HG03457 (cell line): ENCODE measurements around the gene GJD4.
A peak's percentile ranks its signal among the peaks of the same experiment; 100 is the strongest.

ENCODE experiments used
- ATAC-seq: cut with Tn5 transposase; IDR thresholded peaks from one replicate; pipeline ENCODE4 v1.9.1; 2021; ENCODE audit warnings: moderate number of reproducible peaks; ENCODE audit not compliant: unreplicated experiment

The GJD4 gene

DNA sequence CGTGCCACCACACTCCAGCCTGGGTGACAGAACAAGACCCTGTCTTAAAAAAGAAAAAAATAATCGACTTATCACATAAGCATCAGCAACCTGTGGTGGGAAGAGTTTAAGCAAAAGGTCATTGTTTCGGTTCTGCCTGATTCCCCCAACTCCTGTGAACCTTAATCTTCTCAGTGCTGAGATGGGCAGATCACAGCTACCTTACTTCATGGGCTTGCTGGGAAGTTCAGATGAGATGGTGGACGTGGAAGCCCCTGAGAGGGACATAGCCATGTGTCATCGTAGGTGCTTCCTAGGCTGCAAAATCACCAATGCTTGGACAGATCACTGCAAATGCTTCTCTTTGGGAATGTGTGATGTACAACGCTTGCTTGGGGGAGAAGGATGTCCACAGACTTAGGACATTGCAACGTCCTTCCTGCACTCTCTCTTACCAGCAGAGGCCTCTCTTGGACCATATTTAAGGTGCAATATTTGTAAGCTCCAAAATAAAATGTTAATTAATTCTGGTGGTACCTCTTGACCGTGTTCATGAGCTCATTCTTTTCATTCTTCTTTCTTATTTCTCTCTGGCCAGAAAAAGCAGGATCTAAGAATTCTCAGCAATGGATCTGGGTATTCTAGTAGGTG, 8.6 kb downstream of the GJD4 start:
- ATAC-seq = no peak

DNA sequence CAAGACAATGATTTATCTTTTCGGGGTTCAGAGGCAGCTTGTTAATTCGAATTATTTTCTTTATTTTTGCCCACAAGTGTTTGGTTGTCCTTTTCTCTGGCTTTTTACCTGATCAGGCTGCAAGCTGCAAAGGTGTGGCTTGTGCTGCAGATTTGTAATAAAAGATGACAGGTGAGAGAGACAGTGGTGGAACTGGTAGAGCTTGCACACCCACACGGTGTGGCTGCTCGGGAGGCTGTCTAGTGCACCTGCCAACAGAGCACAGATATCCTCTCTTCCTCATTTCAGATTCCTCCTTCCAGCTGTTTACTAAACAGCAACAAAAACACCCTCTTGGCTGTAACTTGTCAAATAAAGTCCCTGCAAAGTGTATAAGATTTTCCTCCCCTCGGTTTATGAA, 9.2 kb downstream of the GJD4 start:
- ATAC-seq = no peak

DNA sequence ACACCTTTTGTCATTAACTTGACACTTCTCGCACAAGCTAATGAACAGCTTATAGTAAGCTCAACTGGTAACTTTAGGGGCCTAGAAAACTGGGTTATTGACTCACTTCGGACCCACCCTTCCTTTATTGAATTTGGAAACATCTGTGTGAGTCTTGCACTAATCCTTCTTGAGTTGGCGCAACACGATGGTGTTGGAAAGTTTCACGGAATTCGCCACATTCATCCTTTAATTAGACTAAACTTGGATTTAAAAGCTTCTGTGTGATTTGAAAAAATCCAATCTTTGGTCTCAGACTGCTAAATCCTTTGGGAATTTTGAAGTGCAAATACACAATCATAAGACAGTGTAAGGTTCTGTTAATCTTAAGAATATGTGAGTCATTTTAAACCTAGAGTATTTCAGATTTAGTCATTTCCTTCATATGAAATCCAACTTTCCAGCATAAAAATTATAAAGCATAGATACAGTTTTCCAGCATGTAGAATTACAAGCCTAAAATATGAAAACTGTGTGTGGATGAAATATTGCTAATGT, 21.9 kb downstream of the GJD4 start:
- ATAC-seq = no peak

DNA sequence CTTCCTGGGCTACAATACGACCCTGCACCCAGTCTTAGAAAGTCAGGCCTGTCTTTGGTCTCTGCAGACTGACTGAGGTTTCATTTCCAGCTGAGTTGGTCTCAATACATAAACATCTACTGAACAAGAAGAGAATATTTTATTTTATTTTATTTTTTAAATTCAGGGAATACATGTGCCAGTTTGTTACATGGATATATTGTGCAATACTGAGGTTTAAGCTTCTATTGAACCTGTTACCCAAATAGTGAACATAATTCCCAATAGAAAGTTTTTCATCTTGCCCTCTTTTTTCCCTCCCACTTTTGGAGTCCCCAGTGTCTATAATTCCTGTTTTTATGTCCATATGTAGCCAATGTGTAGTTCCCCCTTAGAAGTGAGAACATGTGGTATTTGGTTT, 26.3 kb downstream of the GJD4 start:
- ATAC-seq = no peak

DNA sequence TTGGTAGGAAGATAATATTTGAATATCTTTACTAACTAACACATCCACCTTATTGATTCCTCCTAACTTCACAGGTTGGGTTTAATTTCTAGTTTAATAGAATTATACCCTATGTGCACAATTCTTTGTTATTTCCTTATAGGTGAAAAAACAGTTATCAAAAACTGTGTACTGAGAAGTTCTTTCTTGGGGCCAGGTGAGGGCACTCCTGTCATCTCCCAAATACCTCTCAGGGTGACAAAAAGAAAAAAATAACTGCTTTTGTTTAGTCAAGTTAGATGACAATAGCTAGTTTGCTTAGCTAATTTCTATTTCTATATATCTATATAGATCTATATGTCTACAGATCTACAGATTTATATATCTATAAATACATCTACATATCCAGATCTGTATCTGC, 26.9 kb downstream of the GJD4 start:
- no peak for ATAC-seq

DNA sequence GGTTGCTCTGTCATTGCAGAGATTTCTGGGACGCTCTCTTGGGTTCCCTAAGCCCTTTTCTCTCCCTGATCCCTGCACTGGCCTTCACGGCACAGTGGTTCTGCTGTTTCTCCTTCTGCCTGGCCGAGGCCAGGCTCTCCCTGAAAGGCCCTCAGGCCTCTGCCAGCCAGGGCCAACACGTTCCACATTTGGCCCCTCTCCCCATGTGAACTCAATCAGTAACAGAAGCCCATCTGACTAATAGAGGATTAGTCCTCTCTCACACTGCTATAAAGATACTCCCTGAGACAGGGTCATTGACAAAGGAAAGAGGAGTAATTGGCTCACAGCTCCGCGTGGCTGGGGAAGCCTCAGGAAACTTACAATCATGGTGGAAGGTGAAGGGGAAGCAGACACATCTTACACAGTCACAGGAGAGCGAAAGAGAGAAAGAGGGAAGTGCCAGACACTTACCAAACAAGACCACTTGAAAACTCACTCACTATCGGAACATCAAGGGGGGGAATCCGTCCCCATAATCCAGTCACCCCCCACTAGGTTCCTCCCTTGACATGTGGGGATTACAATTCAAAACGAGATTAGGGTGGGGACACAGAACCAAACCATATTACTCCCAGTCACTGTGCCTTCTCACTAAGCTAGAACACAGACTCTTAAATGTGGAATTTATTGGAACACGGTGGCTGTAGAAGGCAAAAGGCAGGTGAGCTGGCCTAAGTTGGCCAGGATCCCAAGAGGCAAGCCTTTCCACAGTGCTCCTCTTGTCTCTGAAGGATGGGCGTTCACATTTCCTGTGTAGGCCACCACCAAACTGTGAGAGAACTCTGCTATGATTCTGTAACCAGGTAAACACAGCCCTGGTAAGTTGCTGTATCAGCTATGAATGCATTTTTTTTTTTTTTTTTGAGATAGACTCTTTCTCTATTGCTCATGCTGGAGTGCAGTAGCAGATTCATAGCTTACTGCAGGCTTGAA, 28.2 kb downstream of the GJD4 start:
- ATAC-seq = no peak

DNA sequence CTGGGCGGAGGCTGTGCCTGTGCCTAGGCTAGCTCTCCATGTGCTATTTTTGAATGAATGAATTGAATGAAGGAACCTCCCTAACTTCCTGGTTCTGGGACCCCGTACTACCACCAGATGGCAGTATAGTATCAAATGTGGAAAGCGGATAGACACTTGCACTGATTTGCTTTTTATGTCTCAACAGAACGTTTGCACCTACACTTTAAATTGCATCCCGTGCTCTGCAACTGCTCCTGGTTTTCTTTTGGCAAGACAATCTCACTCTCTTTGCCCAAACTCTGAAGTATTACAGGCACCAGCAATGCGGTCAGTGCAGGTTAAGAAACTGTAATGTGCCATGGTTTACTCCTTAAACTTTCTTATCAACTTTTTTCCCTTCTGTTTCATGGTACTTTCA, 30.4 kb downstream of the GJD4 start:
- ATAC-seq = peak; percentile 51

DNA sequence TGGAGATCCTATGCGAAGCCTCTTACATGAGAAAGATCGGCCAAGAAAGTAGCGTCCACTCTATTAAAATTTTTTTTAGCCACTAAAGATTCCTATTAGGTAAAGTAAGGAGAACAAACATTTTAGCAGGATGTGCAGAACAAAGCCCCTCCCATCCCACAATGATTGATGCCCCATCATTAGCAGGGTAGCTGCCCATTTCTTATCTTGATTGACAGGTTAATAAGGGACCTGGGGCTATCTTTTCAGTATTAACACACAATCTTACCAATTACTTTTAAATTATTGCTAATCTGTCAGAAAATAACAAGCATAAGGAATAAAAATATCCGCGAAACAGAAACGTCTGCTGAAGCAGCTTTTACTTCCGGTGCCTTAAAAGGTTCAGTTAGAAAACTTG, 31.8 kb downstream of the GJD4 start:
- no peak for ATAC-seq

DNA sequence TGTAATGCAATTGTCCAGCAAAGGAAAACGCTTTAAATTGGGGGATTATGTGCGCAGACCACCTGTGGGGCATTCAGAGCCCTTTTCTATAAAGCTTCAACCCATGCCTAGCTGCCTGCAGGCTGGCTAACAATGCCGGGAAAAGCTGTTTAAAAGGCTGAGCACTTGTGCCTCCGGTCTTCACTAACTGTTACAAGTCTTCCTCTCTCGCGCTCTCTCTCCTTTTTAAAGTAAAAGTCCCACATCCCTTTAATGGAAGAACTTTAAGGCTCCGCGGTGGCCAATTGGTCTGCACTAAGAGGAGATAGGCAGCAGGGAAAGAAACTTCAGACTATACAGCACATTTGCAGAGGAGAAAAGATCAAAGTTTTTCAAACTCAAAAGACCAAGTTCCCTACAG, 32.3 kb downstream of the GJD4 start:
- ATAC-seq = no peak

DNA sequence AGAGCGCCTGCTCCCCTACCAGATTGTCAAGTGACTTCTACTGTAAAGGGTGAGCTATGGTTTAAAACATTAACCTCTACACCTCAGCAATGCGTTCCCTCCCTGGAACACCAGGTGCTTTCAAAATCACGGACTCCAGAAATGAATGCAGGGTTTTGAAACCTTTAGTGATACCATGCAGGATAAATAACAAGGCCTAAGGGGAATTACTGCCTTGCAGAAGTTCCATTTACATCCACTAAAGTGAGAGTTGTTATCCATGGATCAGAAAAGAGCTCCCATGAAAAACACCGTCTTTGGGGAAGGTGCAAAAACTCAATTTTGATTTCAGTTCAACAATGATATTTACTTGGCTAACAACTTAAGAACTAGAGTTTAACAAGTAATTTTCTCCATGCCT, 33.0 kb downstream of the GJD4 start:
- no peak for ATAC-seq

DNA sequence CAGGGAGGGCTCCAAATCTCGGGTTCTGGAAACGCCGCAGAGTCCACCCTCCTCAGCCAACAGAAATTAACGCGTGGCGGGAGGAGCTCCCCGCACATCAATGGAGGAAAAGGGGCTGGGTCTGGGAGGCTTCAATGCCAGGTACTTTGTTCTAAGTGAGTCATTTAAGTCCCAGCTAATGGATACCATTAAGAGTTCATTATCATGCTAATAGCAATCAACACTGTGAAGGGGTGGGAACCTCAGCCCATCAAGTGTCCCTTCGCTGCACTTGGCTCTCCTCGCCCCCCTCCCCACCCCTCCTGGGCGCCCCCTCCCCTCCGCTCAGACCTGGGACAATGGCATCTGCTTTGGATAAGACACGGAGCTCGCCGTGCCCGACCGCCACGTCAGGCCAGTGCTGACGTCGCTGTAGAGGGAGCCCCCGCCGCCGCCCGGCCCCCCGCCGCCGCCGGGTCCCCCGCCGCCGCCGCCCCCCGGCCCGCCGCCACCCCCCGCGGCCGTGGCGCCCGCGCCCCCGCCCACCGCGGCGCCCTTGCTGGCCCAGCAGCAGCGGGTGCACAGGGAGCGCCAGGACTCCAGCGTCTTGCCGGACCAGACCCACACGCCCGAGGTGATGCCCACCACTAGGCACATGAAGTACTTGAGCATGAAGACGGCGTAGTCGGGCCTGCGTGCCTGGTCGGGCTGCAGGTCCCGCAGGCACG, 34.0 kb downstream of the GJD4 start:
- ATAC-seq = no peak

DNA sequence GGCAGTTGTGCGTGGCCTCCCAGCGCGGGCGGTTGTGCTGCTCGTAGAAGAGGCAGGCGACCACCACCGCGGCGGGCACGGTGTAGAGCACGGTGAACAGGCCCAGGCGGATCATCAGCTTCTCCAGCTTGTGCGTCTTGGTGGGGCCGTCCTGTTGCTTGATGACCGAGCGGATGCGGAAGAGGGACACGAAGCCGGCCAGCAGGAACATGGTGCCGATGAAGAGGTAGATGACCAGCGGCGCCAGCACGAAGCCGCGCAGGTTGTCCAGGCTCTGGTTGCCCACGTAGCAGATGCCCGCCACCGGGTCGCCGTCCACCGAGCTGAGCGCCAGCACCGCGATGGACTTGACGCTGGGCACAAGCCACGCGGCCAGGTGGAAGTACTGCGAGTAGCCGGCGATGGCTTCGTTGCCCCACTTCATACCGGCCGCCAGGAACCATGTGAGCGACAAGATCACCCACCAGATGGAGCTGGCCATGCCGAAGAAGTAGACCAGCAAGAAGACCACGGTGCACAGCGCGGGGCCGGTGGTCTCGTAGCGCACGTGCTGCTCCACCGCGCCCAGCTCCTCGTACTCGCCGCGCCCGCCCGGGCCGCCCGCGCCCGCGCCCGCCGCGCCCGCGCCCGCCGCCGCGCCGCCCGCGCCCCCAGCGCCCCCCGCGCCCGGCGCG, 34.7 kb downstream of the GJD4 start:
- no peak for ATAC-seq

DNA sequence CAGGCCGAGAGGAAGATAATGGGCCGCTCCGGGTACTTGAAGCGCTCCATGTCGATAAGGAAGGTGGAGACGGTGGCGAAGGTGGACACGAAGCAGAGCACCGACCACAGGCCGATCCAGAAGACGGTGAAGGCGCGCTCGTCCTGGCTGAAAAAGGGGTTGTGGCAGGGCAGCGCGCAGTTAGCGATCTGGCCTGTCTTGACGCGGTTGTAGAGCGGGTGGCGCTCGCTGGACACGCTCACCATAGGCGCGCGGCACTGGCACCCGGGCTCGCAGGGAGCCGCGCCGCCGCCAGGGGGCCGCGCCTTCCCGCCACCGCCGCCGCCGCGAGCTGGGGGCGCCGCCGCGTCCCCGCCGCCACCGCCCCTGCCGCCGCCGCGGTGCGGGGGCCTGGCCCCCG, 35.3 kb downstream of the GJD4 start:
- peak; percentile 31 for ATAC-seq

DNA sequence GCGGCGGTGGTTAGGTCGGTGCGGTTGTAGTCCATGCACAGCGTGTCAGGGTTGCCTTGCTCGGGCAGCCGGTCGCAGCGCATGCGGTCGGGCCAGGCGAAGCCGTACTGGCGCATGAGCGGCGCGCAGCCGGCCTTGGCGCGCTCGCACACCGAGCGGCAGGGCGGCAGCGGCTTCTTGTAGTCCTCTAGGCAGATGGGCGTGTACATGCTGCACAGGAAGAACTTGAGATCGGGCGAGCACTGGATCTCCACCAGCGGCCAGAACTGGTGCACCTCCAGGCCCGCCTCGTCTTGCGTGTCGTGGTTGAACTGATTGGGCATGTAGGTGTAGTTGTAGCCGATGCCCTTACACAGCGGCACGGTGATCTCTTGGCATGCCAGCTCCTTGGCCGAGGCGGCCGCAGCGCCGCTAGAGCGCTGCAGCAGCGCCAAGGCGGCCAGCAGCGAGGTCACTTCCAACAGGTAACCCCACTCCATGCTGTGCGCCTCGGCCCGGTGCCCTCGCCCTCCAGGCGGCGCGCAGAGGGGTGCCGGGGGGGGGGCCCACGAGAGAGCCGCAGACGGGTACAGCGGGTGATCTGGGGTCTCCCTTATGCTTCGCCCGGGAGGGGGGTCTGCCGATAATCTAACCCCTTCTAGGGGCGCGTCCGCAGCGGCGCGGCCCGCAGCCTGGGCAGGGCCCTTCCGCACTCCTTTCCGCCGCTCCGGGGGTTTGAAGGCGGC, 36.0 kb downstream of the GJD4 start:
- ATAC-seq = peak; percentile 30

DNA sequence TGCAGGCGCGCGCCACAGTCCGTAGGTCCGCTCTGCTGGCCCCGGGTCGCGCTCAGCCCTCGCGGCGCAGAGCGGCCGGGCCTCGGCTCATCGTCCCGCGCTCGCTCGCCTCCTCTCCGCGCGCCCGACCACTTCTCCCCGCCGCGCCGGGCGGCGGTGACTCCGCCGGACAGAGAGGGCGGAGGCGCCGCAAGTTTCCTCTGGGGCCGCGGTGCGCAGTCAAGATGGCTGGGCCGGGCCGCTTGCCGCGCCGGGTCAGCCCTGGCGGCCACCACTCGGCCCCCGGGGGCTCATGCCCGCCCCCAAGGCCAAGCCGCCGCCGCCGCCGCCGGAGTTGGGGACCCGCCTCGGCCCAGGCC, 36.5 kb downstream of the GJD4 start:
- ATAC-seq = peak; percentile 16

DNA sequence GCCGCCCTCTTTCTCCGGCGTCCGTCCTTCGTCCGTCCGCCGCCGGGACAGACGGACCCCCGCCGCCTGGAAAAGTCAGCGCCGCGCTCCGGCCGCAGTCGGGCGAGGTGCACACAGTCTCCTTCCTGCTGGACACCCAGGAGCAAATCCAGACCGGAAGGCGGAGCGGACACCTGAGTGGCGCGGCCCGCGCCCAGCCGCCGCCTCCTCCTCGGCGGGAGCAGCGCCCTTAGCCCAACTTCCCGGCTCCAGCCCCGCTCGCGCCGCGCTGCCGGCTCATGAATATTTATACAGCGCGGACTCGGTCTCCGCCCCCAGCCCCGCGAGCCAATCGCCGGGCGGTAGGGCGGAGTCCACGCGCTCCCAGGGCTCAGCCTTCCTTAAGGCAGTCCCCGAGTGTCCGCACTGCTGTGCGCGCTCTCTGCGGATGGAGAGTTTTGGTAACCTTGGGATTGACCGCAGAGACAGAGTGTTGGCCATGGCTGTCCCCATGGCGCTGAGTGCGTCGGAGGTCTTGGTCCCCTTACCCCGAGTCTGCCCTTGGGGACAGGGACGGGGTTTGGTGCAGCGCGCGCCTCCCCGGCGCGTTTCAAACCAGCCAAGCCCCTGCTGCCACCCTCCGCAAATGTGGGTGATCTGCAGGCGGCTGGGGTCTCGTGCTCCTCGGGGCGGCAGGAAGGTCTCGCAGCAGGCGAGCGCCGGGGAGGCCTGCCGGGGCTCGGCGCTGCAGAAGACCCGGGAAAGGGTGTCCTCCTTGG, 37.1 kb downstream of the GJD4 start, which contains the start of gene FZD8:
Gene FZD8, minus strand, starts transcription at position 262 of the 758 bp plus-strand sequence. CDS start 867 bp downstream, outside the sequence.
- peak; percentile 87 for ATAC-seq

DNA sequence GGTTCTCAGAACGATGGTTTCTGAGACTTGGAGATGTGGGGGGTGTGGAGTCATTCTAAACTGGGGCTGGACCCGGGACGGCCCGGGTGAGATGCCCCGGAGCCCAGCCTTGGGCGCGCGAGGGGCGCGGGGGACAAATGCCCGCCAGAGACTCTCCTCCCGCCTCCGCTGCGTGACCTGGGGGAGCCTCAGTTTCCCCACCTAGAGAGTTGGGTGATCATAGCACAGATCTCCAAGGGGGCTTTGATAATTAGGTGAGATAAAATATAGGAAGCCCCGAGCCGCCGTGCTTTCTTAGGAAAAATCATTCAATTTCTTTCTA, 37.6 kb downstream of the GJD4 start:
- ATAC-seq = no peak

DNA sequence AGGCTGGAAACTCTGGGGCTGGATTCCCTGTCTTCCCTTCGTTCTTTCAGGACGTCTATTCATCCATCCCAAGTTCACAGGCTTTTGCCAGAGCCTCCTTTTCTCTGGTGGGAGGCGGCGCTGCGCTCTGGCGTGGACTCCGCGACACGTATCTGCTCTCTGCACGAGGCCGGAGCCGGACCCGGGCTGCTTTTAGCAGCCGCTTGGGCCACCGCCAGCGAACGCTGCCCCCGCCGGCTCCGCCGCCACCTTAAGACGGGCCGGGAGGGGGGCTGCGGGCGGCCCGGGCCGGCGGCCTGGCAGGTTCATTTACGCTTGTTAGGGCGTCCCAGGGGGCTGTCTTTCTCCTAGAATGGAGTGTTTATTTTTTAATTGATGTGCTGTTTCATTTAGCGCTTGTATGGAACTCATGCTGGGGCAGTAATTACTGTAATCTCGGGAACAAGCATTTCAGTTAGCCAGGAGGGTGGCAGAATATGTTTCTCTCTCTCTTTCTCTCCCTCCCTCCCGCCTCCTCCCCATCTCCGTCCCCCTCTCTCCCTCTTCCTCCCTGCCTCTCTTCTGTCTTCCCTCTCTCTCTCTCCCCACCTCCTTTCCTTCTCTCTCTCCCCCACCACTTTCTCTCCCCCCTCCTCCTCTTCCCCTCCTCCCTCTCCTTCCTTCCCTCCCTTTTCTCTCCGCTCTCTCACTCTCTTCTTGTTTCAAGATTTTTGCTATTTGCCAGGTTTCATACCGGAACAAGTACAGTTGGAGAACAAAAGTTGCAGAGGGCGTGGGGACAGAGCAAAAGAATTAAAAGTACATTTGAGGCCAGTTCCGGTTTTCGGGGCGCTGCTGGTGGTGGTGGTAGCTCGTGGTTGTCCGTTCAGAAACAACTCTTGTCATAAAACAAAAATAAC, 38.3 kb downstream of the GJD4 start:
- ATAC-seq = no peak
